Smooth muscle cell (in vitro differentiated cells): ENCODE measurements around the gene AGMO. TPM values are rescaled to one million over a fixed set of nuclear protein-coding genes. Genes with fewer than 3 reads are reported as not detected.

Experiments
- DNase-seq: peaks from one replicate; lab custom pipeline; 2025; ENCODE audit not compliant: unreplicated experiment; lab: John Stamatoyannopoulos, UW
- H2AFZ ChIP-seq: fragments of 200-600 bp; sonication (generic); 2 replicates; pipeline ENCODE4 v1.6.0; 2016; ENCODE audit warnings: antibody characterized with exemption, low read depth, mild to moderate bottlenecking
- H3F3A ChIP-seq: fragments of 200-600 bp; sonication (generic); 2 replicates; pipeline ENCODE4 v1.6.0; 2017; ENCODE audit warnings: antibody characterized with exemption, low read depth
- H3K27ac ChIP-seq: fragments of 200-600 bp; sonication (generic); 2 replicates; pipeline ENCODE4 v1.5.1; 2016; ENCODE audit warnings: low read depth, mild to moderate bottlenecking
- H3K27me3 ChIP-seq: fragments of 200-600 bp; sonication (generic); 2 replicates; pipeline ENCODE4 v1.6.1; 2016; ENCODE audit warnings: low read depth, mild to moderate bottlenecking
- H3K36me3 ChIP-seq: fragments of 200-600 bp; sonication (generic); 2 replicates; pipeline ENCODE4 v1.5.1; 2016; ENCODE audit warnings: low read depth
- H3K4me1 ChIP-seq: fragments of 200-600 bp; sonication (generic); 2 replicates; pipeline ENCODE4 v1.5.1; 2016; ENCODE audit warnings: low read depth
- H3K4me2 ChIP-seq: fragments of 200-600 bp; sonication (generic); 2 replicates; pipeline ENCODE4 v1.6.0; 2016; ENCODE audit warnings: mild to moderate bottlenecking
- H3K4me3 ChIP-seq: fragments of 200-600 bp; sonication (generic); 2 replicates; pipeline ENCODE4 v1.5.1; 2016; ENCODE audit warnings: mild to moderate bottlenecking
- H3K79me2 ChIP-seq: fragments of 200-600 bp; sonication (generic); 2 replicates; pipeline ENCODE4 v1.6.0; 2016; ENCODE audit warnings: low read depth, mild to moderate bottlenecking
- H3K9ac ChIP-seq: fragments of 200-600 bp; sonication (generic); 2 replicates; pipeline ENCODE4 v1.6.0; 2016; ENCODE audit warnings: low read depth
- H3K9me3 ChIP-seq: fragments of 200-600 bp; sonication (generic); replicated peaks from 2 replicates; pipeline ENCODE4 v1.5.1; 2016; ENCODE audit warnings: low read depth
- H4K20me1 ChIP-seq: fragments of 200-600 bp; sonication (generic); 2 replicates; pipeline ENCODE4 v1.6.0; 2016; ENCODE audit warnings: low read depth
- WGBS: methylation state at CpG from one replicate; pipeline ENCODE4 v1.1.7; 2016; ENCODE audit warnings: low lambda C conversion rate; 5-methylcytosine and 5-hydroxymethylcytosine counted together
- polyA plus RNA-seq: library from polyadenylated mRNA; unstranded; fragments of >200 nt; fragmentation: Nextera tagmentation; extraction: Ambion mirVana; gene quantifications from 2 replicates; pipeline ENCODE4 v1.2.1, GENCODE V29; 2016
- total RNA-seq: library from RNA; depleted of rRNA; stranded (reverse); fragments of >200 nt; gene quantifications from 2 replicates; pipeline ENCODE4 v1.2.3, GENCODE V29; 2014
- TF ChIP-seq, protein P1 (sequence below): fragments of 200-600 bp; sonication (generic); IDR thresholded peaks from 2 replicates; pipeline ENCODE4 v1.5.1; 2017; ENCODE audit warnings: borderline replicate concordance, mild to moderate bottlenecking, antibody characterized with exemption; ENCODE audit not compliant: insufficient read depth, poor library complexity, severe bottlenecking

AGMO gene
- total and polyA plus RNA-seq, 2 experiments from 2014 or later = 0.27 to 0.50 TPM

DNA sequence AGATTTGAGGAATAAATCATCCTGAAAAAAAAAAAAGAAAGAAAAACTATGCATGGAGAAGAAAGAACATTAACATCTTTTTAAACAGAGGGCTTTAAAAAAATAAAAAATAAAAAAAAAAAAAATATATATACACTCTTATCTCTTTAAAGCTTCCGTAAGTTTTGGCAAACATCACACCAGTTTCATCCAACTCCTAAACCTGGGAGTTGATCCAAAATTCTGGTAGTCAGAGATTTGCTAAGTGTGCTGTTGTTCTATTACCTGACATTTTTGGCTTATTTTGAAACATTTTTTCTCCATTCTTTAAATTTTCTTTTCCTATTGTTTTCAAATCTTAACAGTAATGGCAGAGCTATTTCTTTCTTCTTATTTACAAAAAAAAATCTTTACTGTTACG, 273.1 kb downstream of the AGMO start:
- no peak overlapping the region for H3K4me3 ChIP-seq
- H3K27ac ChIP-seq = no peak overlapping the region
- no peaks in the 10 kb centered on the region for H3K9me3 ChIP-seq
- no peaks in the 10 kb centered on the region for H3K79me2 ChIP-seq
- H4K20me1 ChIP-seq = no peaks in the 10 kb centered on the region
- no peaks in the 10 kb centered on the region for H3K36me3 ChIP-seq
- no peak overlapping the region for H3K9ac ChIP-seq
- no peaks in the 10 kb centered on the region for H3K27me3 ChIP-seq
- WGBS = 94% methylated on average over 2 of the region's 2 CpGs
- peak overlapping the region; percentile 5 for H2AFZ ChIP-seq
- no peaks in the 10 kb centered on the region for H3K4me1 ChIP-seq
- DNase-seq = no peak
- TF ChIP-seq, protein P1, sequence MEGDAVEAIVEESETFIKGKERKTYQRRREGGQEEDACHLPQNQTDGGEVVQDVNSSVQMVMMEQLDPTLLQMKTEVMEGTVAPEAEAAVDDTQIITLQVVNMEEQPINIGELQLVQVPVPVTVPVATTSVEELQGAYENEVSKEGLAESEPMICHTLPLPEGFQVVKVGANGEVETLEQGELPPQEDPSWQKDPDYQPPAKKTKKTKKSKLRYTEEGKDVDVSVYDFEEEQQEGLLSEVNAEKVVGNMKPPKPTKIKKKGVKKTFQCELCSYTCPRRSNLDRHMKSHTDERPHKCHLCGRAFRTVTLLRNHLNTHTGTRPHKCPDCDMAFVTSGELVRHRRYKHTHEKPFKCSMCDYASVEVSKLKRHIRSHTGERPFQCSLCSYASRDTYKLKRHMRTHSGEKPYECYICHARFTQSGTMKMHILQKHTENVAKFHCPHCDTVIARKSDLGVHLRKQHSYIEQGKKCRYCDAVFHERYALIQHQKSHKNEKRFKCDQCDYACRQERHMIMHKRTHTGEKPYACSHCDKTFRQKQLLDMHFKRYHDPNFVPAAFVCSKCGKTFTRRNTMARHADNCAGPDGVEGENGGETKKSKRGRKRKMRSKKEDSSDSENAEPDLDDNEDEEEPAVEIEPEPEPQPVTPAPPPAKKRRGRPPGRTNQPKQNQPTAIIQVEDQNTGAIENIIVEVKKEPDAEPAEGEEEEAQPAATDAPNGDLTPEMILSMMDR = no peak
- H3K4me2 ChIP-seq = no peak overlapping the region
- no peaks in the 10 kb centered on the region for H3F3A ChIP-seq

GRCh38 chr7:15284396-15284795, 277.4 kb downstream of the AGMO start:
- 82% methylated on average over 1 of the region's 1 CpG for WGBS
- no peaks in the 10 kb centered on the region for H3K27me3 ChIP-seq
- no peak overlapping the region for H3K4me2 ChIP-seq
- no peak for DNase-seq
- no peaks in the 10 kb centered on the region for H3K9me3 ChIP-seq
- H3K4me3 ChIP-seq = no peak overlapping the region
- H3K79me2 ChIP-seq = no peaks in the 10 kb centered on the region
- no peaks in the 10 kb centered on the region for H3K4me1 ChIP-seq
- no peak overlapping the region for H2AFZ ChIP-seq
- H3K27ac ChIP-seq = no peak overlapping the region
- H3K9ac ChIP-seq = no peak overlapping the region
- H4K20me1 ChIP-seq = no peaks in the 10 kb centered on the region
- no peaks in the 10 kb centered on the region for H3F3A ChIP-seq
- H3K36me3 ChIP-seq = no peaks in the 10 kb centered on the region
- TF ChIP-seq, protein P1 = no peak

GRCh38 chr7:15280078-15280733, 281.6 kb downstream of the AGMO start:
- Histone ChIP-seq H2AFZ (no peak overlapping the region), H3K4me3 (no peak overlapping the region), H3K79me2 (no peaks in the 10 kb centered on the region), H3K9ac (no peak overlapping the region), H3K36me3 (no peaks in the 10 kb centered on the region), H3K4me2 (no peak overlapping the region), H3K27ac (no peak overlapping the region), H3K4me1 (no peaks in the 10 kb centered on the region), H3F3A (no peaks in the 10 kb centered on the region), H4K20me1 (no peaks in the 10 kb centered on the region), H3K27me3 (no peaks in the 10 kb centered on the region), H3K9me3 (peaks cover 14% of the 10 kb centered on the region)
- TF ChIP-seq, protein P1 = no peak
- DNase-seq = no peak
- 80% methylated on average over 3 of the region's 3 CpGs for WGBS

GRCh38 chr7:15279640-15280039, 282.2 kb downstream of the AGMO start:
- no peaks in the 10 kb centered on the region for H3K79me2 ChIP-seq
- no peaks in the 10 kb centered on the region for H3K4me1 ChIP-seq
- no peaks in the 10 kb centered on the region for H3K36me3 ChIP-seq
- H3K9me3 ChIP-seq = peaks cover 14% of the 10 kb centered on the region
- no peak overlapping the region for H3K4me2 ChIP-seq
- 78% methylated on average over 1 of the region's 1 CpG for WGBS
- H3K27me3 ChIP-seq = no peaks in the 10 kb centered on the region
- H3K4me3 ChIP-seq = no peak overlapping the region
- H3K27ac ChIP-seq = no peak overlapping the region
- H2AFZ ChIP-seq = no peak overlapping the region
- no peaks in the 10 kb centered on the region for H4K20me1 ChIP-seq
- DNase-seq = no peak
- H3F3A ChIP-seq = no peaks in the 10 kb centered on the region
- no peak overlapping the region for H3K9ac ChIP-seq
- TF ChIP-seq, protein P1 = no peak
